Progenitor cell of endocrine pancreas (in vitro differentiated cells): ENCODE data around the gene CCBE1. TPM values are rescaled to one million over a fixed set of nuclear protein-coding genes. Genes with fewer than 3 reads are reported as not detected.

Source experiments
- DNase-seq: peaks from one replicate; pipeline ENCODE4 v3.0.0; 2021; ENCODE audit warnings: low spot score; ENCODE audit not compliant: unreplicated experiment
- H3K27ac Mint-ChIP-seq: 2 replicates; pipeline ENCODE4 v1.8.0; 2021; ENCODE audit warnings: mild to moderate bottlenecking, moderate library complexity, mixed read lengths
- H3K27me3 Mint-ChIP-seq: 2 replicates; pipeline ENCODE4 v1.8.0; 2021; ENCODE audit warnings: mixed read lengths
- H3K36me3 Mint-ChIP-seq: 2 replicates; pipeline ENCODE4 v1.8.0; 2022; ENCODE audit warnings: mixed read lengths; ENCODE audit not compliant: insufficient read depth
- H3K4me1 Mint-ChIP-seq: 2 replicates; pipeline ENCODE4 v1.8.0; 2021; ENCODE audit warnings: low read depth, mixed read lengths
- H3K4me3 Mint-ChIP-seq: 2 replicates; pipeline ENCODE4 v1.8.0; 2021; ENCODE audit warnings: low read depth, mild to moderate bottlenecking, moderate library complexity, mixed read lengths
- H3K9me3 Mint-ChIP-seq: 2 replicates; pipeline ENCODE4 v1.8.0; 2021; ENCODE audit warnings: low read depth, mixed read lengths
- CTCF ChIP-seq: fragments of 200-600 bp; sonication (generic); IDR thresholded peaks from one replicate; pipeline ENCODE4 v1.5.0; 2021; ENCODE audit warnings: antibody characterized with exemption, mild to moderate bottlenecking; ENCODE audit not compliant: unreplicated experiment
- total RNA-seq: library from RNA; stranded (reverse); gene quantifications from 2 replicates; pipeline ENCODE4 v1.2.1, GENCODE V29; 2021

CCBE1 gene
- total RNA-seq, 1 donor from 2014 or later, result 1.2 TPM

DNA sequence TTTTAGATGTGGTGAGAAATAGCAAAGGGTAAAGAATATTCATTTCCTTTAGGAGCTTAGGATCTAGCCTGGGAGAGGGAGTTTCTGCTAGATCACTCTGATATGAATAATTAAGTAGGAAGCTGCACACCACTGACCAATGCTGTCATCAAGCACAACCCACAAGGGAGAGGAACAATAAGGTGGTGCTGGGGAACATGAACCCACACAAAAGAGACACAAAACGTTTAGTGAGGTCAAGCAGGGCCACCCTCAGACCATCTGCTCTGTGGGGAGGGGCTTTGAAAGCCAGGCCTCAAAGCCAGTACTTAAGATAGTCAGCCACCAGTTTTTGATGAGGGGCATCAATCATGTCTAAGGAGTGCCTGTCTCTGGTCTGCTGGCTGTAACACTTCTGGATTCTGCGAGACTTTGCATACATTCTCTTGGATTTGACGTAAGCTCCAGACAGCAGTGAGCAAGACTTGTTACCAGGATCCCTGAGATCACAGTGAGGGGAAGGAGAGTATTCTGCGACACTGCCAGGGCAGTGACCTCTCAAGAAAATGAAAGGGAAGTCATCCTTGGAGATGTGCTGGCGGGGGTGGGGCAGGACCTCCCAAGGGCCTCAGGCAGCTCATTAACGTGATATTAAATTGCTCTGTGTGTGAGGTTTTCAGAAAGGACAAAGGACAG, 127.0 kb downstream of the CCBE1 start:
- Mint-ChIP-seq H3K27me3 (peaks cover 12% of the 10 kb centered on the region), H3K4me1 (peaks cover 9% of the 10 kb centered on the region), H3K27ac (no peak overlapping the region), H3K4me3 (no peak overlapping the region), H3K9me3 (no peaks in the 10 kb centered on the region), H3K36me3 (no peaks in the 10 kb centered on the region)
- no peak for TF ChIP-seq CTCF
- no peak for DNase-seq

- Mint-ChIP-seq H3K27me3 (peaks cover 14% of the 10 kb centered on the region), H3K4me1 (peaks cover 9% of the 10 kb centered on the region), H3K27ac (no peak overlapping the region), H3K4me3 (no peak overlapping the region), H3K36me3 (no peaks in the 10 kb centered on the region), H3K9me3 (no peaks in the 10 kb centered on the region)
- DNase-seq, result no peak
- no peak for TF ChIP-seq CTCF
These were observed 127.8 kb downstream of the CCBE1 start for GRCh38 chr18:59569390-59569791.

DNA sequence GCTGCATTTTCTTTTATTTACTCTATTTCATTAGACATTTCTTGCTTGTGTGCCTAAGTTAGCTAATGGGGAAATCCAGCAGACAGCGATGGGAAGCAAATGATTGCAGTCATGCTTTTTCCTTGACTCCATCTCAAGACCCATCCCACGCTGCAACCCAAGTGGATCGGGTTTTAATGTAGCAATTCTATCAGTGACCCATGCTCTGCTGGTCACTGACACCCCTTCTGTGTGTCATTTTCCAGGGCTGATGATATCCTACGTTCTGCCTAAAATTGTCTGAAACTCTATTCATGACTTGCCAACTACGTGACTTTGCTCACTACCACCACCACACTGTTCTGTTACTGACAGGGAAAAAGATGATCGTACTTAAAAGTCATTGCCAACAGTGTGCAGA, 129.8 kb downstream of the CCBE1 start:
- Mint-ChIP-seq H3K4me1 (peaks cover 9% of the 10 kb centered on the region), H3K4me3 (no peak overlapping the region), H3K9me3 (no peaks in the 10 kb centered on the region), H3K27me3 (peaks cover 10% of the 10 kb centered on the region), H3K27ac (no peak overlapping the region), H3K36me3 (no peaks in the 10 kb centered on the region)
- TF ChIP-seq CTCF, result no peak
- DNase-seq, result no peak

- DNase-seq, result no peak
- no peak overlapping the region for H3K27ac Mint-ChIP-seq
- TF ChIP-seq CTCF, result no peak
- peaks cover 9% of the 10 kb centered on the region for H3K4me1 Mint-ChIP-seq
- H3K4me3 Mint-ChIP-seq, result no peak overlapping the region
- peaks cover 10% of the 10 kb centered on the region for H3K27me3 Mint-ChIP-seq
- H3K9me3 Mint-ChIP-seq, result no peaks in the 10 kb centered on the region
- H3K36me3 Mint-ChIP-seq, result no peaks in the 10 kb centered on the region
These were observed 130.7 kb downstream of the CCBE1 start for GRCh38 chr18:59566533-59566971.

DNA sequence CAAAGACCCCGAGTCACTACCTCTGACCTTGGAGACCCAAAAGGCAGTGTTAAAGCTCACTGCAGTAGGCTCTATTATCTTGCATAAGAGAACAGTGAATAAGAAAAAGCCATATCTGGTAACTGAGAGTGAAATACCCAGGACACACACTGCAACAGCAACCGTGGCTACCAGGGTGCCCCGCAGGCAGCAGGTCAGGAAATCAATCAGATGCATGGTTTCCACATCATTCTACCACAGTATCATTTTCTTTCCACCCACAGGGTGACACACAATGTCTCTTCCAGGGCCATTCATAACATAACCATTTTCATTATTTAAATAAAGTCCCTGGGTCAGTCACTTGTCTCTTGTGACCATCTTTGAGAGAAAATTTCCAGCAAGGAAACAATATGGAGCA, 131.3 kb downstream of the CCBE1 start:
- DNase-seq, result no peak
- no peaks in the 10 kb centered on the region for H3K9me3 Mint-ChIP-seq
- H3K27ac Mint-ChIP-seq, result no peak overlapping the region
- H3K4me1 Mint-ChIP-seq, result peaks cover 9% of the 10 kb centered on the region
- H3K27me3 Mint-ChIP-seq, result peaks cover 10% of the 10 kb centered on the region
- H3K4me3 Mint-ChIP-seq, result no peak overlapping the region
- H3K36me3 Mint-ChIP-seq, result no peaks in the 10 kb centered on the region
- no peak for TF ChIP-seq CTCF
